IPS-NIHi11 (cell line): ENCODE results near the gene DIS3L2.
"Not testable (repeated sequence)": the region's sequence is repeated elsewhere in the genome, so short reads cannot be mapped to it uniquely, and the experiment has no call there.

Experiments
- DNase-seq: peaks from one replicate; pipeline ENCODE4 v3.0.0; 2012; ENCODE audit warnings: mixed read lengths, low spot score

DIS3L2 gene

DNA sequence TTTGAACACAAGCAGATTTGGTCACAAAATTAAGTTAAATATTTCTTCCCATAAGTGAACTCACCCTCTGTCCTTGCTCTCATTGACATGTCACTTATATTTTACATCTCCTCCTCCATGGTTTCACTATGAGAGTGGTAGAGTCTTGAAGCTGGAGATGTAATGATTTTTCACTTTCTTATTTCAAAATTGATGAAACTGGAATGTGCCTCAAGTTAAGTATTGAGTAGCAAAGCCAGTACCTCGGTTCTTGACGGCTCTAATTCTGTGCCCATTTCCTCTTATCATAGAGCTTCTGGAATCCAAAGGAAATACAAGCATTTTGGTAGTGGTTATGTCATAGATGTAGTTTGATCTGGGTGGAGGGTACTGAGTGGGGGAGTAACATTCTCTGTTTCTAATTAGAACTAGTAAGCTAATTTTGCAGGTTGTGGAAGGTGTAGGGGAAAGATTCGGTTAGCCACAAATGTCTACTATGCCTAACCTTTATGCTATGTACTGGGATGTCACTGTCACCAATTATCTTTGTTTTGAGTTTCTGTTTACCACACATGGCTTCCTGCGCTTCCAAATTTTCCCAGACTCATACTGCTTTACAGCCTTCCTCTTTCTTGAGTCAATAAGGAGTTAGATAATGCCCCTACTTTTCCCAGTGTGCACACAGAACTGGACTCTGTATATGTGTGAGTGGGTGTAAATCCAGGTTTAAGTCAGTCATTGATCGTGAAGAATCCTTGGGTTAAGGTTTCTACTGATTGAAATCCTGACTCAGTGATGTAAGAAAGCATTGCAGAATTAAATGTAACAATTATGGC is 96.8 kb downstream of the DIS3L2 start:
- no peak for DNase-seq

DNA sequence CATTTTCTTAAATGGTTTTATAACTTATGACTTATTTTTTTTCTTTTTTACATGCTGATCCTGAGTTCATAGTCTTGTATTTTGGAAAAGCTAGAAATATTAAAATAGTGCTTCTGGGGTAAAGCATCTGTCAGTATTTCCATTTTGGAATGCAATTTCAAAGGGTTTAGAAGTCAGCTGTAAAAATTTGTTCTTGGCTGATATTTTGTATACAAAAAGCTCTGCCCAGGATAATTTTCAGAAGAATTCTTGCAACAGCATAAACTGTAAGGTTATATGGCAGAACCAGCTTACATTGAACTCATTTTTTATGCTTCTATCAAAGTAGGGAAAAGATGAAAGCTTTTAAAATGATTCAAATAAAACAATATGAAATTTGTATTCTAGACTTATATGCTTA is 97.4 kb downstream of the DIS3L2 start:
- DNase-seq: no peak

DNA sequence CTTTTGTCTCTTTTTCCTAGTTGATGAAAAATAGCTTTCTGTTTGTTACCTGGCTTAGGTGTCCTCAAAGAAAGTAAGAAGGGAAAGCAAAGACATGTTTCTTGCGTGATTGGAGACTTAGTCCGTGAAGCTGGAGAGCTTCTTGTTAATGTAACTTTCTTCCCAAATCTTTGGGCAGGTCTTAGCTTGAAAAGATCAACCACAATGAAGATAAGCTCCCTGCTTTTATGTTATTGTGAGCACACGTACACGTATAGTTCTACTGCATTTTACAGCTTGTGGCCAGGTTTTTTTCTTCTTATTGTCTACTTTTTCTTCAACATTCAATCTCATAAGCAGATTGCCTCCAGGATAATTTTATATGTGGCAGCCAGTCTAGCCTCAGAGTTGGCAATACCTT is 99.8 kb downstream of the DIS3L2 start:
- no peak for DNase-seq

DNA sequence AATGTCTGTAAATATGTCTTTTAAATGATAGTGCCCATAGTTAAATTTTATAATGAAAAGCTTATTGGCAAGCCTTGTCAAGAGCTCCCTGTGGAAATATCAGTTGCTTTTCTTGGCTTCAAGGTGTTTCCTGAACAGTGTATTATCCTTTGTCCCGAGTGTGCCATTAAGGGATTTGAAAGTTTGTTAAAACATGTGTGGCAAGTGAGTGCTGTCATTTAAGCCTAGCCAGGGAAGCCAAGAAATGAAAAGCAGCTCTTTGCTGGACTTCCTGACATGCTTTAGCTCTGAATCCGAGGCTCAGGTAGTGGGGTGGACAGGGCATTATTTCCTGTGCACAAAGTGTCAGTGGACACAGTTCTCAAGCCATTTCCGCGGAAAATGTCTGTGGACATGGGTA is 111.5 kb downstream of the DIS3L2 start:
- no peak for DNase-seq

DNA sequence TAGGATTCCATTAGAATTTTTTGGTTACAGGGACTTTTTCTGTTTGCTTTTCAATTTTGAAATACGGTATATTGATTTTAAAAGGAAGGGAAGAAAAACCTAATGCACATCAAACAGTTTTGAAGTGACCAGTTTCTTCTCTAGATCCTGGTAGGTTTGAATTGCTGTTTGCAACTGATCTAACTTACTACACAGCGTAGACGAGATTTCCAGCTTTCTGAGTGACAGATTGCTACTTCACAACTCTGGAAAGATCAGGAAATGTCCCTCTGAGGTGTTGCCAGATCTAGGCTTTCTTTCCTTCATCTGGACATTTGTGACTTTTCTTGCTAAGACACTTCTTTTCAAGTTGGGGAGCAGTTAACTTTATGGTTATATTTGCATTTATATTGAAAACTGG is 112.2 kb downstream of the DIS3L2 start:
- no peak for DNase-seq

DNA sequence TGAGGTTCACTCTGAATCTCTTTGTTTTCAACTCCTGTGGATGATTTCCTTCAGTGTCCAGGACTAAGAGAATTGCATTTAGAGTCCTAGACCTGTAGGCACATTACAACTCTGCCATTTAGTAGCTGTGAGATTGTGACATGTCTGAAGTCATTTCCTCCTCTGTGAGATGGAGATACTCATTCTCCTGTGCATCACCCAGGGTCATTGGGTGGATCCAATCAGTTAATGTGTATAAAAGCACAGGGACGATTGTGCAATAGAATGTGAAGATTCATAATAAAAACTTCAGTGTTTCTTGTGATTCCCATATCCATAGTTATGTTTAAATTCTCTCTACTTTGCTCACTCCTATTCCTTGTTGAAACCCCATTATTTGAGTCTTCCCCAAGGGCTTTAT is 113.6 kb downstream of the DIS3L2 start:
- DNase-seq: no peak

DNA sequence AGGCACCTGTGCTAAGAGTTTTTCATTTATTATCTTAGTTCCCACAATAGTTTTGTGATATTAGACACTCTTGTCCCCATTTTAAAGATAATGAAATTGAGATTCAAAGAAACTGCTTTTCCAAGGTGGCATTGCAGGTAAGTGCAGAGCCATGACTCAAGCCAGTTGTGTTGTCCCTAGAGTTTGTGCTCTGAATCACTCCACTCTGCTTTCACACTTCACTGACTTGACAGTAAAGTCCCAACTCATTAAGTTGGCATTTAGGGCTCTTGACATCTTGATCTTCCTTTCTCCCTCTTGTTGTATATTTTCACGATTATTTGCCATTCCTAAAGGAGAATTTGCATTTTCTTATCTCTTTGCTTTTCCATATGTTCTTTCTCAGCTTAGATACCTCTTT is 114.3 kb downstream of the DIS3L2 start:
- no peak for DNase-seq

DNA sequence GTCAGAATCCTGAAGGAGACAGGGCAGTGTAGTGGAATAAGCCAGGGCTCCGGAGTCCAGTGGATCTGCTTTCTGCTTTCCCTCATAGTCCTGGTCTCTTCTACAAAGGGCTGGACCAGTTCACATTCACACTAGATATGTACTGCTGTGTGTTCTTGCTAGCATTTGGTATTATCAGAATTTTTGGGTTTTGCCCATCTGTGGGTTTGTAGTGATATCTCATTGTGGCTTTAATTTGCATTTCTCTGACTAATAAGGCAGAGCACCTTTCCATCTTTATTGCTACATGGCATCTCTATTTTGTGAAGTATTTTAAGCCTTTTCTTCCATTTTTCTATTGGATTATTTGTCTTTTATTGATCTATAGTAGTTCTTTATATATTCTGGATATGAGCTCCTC is 114.8 kb downstream of the DIS3L2 start:
- DNase-seq: no peak

DNA sequence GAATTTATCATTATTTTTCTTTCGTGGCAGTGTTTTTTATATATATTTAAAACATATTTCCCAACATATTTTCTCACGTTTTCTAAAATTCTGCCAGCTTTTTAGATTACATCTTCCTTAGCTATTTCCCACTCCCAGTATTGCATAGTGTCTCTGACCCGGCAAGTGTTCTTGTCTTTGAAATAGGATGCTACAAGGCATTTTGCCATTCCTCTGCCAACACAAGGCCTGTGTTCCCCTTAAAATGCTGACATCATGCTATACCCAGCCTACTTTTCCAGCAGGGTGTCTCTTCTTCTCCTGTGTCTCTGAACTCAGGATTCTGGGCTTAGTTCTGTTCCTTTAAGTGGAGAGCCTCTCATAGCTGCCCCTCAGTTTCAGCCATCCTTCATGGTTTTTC is 115.2 kb downstream of the DIS3L2 start:
- no peak for DNase-seq

DNA sequence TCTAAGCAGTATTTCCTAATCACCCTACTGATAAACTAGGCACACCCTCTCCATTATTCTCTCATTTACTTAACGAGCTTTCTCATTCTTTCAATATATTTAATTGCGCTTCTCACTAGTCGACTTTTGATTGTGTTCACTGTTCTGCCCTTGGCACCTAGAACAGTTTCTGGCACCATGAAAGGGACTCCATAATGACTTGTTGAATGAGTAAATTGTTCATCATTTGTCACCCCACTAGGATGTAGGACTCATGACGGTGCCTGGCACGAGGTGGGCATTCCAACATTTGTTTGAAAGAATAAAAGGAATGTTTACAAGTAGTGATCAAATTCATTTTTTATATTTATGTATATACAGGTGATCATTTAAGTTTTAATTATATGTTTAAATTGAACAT is 123.7 kb downstream of the DIS3L2 start:
- DNase-seq: no peak

DNA sequence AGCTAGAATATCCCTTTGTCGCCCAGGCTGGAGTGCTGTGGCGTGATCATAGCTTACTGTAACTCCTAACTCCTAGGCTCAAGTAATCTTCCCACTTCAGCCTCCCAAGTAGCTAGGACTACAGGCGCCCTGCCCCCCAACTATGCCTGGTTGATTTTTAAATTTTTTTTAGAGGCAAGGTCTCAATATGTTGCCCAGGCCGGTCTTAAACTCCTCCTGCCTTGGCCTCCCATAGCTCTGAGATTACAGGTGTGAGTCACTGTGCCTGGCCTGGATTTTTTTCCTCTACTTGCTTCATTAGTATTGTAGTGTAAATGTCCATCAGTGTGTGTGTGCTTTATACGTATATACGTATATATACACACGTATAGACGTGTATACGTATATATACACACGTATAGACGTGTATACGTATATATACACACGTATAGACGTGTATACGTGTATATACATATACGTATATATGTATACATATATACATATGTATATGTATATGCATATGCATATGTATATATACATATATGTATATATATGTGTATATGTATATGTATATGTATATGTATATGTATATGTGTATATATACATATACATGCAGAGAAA is 124.4 kb downstream of the DIS3L2 start:
- DNase-seq: no peak

DNA sequence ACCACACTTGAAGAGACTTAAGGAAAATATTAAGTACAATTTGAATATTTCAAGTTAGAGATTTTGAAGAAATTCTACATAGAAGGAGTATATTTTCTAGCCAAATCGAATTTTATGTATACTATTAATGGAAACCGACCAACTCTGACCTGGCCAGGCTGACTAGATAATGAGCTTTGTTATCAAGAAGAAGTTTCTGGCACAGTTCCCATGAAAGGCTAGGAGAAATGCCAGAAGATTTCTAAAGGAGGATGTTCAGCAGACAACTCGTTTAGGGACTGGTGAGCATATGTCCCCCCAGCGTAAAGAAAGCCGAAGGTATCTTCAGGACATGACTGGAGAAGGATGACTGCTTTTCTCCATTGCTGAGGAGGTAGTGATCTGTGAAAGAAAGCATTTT is 127.3 kb downstream of the DIS3L2 start:
- DNase-seq: no peak

DNA sequence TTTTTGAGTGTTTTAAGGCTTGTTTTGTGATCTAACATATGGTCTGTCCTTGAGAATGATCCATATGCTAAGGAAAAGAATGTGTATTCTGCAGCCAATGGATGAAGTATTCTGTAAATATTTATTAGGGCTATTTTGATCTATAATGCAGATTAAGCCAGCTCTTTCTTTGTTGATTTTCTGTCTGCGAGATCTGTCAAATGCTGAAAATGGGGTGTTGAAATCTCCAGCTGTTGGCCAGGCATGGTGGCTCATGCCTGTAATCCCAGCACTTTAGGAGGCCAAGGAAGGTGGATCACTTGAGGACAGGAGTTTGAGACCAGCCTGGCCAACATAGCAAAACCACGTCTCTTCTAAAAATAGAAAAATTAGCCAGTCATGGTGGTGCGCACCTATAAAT is 132.7 kb downstream of the DIS3L2 start:
- DNase-seq: no peak

DNA sequence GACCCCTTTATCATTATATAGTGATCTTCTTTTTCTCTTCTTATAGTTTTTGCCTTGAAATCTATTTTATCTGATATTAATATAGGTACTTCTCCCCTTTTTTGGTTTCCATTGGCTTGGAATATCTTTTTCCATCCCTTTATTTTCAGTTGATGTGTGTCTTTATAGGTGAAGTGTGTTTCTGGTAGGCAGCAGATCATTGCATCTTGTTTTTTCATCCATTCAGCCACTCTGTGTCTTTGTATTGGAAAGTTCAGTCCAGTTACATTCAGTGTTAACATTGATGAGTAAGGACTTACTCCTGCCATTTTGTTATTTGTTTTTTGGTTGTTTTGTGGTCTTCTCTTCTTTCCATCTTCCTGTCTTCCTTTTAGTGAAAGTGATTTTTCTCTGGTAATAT is 133.4 kb downstream of the DIS3L2 start:
- no peak for DNase-seq

DNA sequence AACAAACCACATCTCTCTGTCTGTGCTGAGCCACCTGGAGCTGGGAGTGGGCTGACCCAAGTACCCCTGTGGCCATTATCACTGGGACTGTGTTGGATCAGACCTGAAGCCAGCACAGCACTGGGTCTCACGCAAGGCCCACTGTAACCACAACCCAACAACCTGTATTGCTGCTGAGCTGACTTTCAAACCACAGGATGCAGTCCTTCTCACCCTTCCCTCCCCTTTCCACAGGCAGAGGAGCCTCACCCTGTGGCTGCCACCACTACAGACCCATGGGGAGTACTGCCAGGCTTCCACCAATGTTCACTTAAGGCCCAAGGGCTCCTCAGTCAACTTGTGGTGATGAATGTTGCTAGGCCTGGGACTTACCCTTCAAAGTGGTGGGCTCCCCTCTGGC is 135.7 kb downstream of the DIS3L2 start:
- DNase-seq: no peak

DNA sequence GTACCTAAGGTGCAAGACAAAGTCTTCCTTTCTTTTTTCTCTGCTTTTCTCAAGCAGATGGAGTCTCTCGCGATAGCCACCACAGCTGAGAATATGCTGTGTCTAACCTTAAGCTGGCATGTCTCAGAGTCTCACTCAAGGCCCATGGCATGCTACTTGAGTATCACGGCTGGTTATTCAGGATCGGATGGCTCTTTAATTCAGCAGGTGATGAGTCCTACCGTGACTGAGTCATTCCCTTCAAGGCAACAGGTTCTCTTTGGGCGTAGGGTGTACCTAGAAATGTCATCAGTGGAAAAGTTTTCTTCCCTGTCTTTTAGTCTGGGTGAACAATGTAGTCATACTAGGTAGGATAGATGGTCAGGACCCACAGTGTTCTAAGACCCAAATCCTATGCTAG is 136.2 kb downstream of the DIS3L2 start:
- DNase-seq: no peak

DNA sequence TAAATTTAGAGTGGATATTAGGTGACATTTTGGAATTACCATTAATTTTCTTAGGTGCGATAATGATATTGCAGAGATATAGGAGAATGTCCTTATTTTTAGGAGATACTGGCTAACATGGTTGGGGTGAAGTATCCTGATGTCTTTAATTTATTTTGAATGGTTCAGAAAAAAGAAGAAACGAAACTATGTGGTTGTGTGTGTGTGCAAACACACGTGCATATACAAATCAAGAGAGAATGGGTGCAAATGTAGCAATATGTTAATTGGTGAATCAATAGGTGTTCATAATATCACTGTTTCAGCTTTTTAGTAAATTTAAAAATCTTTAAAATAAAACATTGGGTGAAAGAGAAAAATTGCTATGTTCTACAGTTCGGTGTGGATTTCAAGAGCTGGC is 140.9 kb downstream of the DIS3L2 start:
- DNase-seq: no peak

DNA sequence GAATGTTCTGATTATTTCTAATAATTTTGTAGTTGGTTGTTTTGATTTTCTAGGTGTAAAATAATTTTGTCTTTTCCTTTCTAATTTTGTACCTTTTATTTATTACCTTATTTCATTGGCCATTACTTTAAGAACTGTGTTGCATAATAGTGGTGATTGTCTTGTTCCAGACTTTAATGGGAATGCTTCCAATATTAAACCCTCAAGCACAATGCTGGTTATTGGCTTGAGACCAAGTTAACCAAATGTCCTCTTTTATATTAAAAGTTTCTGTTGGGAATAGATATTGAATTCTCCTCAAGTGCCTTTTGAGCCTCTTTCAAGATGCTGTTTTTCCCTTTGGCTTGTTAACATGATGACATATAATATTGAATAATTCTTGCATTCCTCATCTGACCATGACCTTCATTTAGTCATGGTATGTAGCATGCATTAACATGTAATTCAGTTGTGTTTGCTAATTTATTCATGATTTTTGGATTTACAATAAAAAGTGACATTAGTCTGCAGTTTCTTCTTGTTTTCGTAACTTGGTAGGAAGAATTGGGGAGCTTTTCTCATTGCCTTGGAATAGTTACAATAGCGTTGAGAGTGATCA is 141.7 kb downstream of the DIS3L2 start:
- no peak for DNase-seq

DNA sequence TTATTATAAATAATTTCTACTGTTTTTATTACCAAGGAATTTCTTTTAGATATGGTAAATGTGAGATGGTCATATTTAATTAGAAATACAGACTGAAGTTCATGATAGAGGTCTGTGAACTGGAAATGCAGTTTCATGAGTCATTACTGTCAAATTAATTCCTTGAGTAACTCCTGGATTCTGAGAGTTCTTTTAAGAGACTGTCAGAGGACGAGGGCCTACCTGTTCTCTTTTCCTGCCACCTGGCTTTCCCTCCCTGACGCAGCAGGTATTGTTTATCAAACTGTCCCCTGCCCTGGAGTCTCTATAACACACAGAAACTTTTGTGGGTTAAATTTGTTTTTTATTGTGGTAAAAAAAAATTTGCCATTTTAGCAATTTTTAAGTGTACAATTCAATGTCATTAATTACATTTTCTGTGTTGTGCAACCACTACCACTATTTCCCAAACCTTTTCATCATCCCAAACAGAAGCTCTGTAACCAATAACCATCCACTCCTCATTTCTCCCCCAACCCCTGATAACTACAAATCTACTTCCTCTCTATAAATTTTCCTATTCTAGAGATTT is 142.6 kb downstream of the DIS3L2 start:
- DNase-seq: no peak

DNA sequence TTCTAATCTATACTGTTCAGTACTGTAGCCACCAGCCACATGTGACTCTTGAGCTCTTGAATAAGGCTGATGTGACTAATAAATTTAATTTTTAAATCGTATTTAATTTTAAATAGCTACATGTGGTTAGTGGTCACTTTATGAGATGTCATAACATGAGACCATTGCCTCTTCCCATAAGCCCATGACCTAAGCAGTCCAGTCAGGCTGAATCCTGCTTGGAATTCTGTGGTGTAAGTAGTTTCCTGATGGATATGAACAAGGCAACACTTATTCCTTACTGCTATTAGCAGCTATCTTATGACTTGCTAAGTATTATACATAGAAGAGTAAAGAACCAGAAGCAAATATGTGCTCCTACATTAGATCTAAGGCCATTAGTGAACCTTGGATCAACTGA is 150.0 kb downstream of the DIS3L2 start:
- no peak for DNase-seq

DNA sequence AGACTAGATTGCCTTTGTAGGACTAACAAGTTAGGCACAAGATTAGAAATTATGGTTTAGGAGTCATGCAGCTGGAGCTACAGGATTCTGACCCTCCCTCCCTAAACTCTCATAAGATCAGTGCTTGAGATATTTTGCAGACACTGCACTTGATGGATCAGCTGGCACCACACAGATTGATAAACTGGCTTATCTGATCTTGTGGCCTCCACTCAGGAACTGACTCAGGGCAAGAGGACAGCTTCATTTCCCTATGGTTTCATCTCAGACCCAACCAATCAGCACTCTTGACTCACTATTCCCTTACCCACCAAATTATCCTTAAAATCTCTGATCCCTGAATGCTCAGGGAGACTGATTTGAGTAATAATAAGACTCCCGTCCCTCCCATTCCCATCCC is 152.3 kb downstream of the DIS3L2 start:
- no peak for DNase-seq

DNA sequence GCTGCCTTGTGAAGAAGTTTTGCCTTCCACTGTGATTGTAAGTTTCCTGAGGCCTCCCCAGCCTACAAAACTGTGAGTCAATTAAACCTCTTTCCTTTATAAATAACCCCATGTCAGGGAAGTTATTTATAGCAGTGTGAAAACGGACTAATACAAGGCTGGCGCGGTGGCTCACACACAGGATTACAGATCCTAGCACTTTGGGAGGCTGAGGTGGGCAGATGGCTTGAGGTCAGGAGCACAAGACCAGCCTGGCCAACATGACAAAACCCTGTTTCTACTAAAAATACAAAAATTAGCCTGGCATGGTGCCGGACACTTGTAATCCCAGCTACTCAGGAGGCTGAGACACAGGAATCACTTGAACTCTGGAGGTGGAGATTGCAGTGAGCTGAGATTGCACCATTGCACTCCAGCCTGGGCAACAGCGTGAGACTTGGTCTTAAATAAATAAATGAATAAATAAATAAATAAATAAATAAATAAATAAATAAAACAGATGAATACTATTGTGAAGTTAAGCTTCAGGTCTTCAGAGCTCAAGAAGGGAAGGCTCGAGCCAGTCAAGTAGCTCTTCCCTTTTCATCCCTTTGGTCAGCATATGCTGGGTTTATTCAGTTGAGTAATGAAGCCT is 154.3 kb downstream of the DIS3L2 start:
- not testable (repeated sequence) for DNase-seq

DNA sequence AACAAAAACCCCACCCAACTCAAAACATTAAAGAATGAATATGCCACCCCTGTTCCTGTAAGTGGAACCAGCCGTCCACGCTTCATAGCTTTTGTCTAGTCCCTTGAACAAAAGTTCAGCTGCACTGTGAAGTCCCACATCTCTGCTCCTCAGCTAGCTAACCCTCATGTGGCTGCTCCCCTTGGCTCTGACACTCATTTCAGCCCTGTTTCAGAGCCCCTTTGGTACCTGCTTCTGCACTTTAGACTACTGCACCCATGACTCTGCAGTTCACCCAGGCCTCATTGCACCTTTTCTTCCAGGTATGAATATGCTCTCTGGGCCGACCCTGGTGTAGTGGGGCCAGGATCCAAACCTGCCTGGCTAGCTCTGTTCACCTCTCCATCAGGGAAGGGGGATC is 155.3 kb downstream of the DIS3L2 start:
- DNase-seq: no peak
